HG02981 (cell line): ENCODE results near the gene SMAP1.

ENCODE experiments used
- ATAC-seq: cut with Tn5 transposase; IDR thresholded peaks from one replicate; pipeline ENCODE4 v1.9.1; 2021; ENCODE audit warnings: mild to moderate bottlenecking, moderate library complexity; ENCODE audit not compliant: unreplicated experiment

The SMAP1 gene

GRCh38 chr6:70680396-70680795 is 12.7 kb downstream of the SMAP1 start:
- no peak for ATAC-seq

DNA sequence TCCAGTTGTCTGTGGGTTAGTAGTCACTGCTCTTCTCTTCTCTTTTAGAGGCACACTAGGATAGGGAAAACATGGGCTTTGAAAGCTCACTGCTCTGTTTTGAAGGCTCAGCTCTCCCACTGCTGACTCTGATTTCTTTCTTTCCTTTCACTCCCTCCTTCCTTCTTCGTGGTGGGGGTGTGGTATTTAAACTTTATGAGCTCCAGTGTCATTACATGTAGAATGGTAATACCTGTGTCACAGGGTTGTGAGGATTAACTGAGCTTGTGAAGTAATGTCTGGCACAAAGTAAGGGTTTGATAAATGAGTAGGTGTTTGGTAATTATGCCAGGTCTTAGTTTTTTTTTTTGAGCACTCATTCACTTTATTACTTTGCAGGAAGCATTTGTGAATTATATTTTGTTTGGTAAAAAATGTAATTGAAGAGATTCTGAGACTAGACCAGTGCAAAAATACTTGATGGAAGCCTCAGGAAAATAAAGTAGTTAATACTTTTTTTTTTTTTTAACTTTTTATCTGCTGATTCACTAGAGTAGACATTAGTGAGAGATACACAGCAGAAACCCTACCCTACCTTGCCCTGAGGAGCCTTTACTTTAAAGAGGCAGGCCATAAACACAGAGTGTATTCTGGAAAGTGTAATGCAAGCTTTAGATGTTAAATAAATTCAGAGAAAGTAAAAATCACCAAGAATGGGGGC is 17.3 kb downstream of the SMAP1 start:
- ATAC-seq = no peak

DNA sequence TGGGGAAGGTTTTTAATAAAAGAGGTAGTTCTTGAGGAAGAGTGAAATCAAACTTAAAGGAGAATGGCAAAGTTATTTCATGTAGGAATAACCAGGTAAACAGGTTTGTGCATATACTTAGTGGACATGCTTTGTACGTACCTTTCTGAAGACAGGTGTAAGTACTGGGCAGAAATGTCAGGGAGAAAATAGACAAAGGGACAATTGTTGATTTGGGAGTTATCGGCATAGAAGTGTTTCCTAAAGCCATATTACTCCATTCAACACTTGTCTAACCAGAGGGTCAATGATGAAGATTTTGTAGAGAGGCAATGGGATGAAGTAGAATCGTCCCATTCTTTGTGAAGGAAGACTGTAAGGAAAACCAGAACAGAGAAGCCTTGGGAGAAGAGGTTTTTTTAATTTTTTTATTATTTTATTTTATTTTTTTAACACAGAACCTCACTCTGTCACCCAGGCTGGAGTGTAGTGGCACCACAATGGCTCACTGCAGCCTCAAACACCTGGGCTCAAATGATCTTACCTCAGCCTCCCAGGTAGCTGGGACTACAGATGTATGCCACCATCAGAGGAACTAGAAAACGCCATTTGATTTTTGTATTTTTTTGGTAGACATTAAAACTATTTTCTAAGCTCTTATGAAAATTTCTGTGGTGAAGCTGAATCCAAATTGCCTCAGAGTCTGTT is 18.0 kb downstream of the SMAP1 start:
- no peak for ATAC-seq

- no peak for ATAC-seq
These were observed 19.0 kb downstream of the SMAP1 start for GRCh38 chr6:70686548-70687133.

- ATAC-seq = no peak
These were observed 26.2 kb downstream of the SMAP1 start for GRCh38 chr6:70693887-70694286.

GRCh38 chr6:70694371-70694770 is 26.7 kb downstream of the SMAP1 start:
- no peak for ATAC-seq

- ATAC-seq = no peak
These were observed 33.5 kb downstream of the SMAP1 start for GRCh38 chr6:70700922-70701876.

GRCh38 chr6:70705772-70706171 is 38.1 kb downstream of the SMAP1 start:
- ATAC-seq = no peak

DNA sequence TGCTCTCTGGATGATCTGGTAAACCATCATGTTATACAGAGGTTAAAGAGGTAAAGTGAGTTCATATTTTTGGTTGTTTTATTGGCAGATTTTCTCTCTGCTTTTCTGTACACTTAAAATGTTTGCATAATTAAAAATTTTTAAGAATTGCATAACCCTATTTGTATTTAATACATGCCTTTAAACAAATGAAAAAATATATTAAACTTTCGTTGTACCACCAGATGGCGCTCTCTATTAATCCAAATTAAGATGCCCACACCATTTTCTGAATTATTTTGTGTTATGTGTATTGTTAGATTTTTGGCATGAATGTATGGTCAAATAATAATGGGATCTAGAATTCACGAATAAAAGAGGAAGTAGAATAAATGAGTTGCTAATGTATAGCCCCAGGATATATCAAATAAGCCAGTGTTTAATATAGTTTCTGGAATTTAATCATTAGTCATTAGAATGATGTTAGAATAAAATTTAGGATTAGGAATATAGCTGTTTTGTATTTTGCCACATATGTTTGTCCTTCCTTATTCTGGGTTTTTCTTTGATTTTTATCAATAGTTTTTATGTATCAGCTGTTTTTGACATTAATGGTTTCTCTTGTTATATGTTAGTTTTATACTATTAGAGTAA is 38.9 kb downstream of the SMAP1 start:
- no peak for ATAC-seq

DNA sequence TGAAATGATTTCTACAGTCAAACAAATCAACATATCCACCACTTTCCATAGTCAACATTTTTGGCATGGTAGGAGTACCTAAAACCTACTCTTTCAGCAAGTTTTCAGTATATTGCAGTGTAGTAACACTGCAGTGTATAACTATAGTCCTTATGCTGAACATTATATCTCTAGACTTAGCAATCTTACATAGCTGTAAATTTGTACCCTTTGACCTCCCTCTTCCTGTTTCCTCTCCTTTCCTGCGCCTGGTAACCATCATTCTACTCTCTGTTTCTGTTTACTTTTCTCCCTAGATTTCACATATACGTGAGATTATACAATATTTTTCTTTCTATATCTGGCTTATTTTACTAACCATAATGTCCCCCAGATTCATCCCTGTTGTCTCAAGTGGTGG is 40.2 kb downstream of the SMAP1 start:
- ATAC-seq = no peak

DNA sequence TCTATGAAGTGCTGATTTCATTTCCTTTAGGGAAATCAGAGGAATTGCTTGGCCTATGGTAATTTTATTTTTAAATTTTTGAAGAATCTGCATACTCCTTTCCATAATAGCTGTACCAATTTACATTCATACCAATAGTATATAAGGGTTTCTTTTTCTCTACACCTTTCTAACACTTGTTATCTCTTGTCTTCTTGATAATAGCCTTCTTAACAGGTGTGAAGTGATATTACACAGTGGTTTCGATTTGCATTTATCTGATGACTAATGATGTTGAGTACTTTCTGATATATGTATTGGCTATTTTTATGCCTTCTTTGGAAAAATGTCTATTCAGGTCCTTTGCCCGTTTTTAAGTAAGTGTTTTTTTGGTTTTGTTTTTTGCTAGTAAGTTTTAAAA is 40.8 kb downstream of the SMAP1 start:
- no peak for ATAC-seq

GRCh38 chr6:70709826-70710225 is 42.1 kb downstream of the SMAP1 start:
- no peak for ATAC-seq

GRCh38 chr6:70714716-70715257 is 47.1 kb downstream of the SMAP1 start:
- no peak for ATAC-seq

DNA sequence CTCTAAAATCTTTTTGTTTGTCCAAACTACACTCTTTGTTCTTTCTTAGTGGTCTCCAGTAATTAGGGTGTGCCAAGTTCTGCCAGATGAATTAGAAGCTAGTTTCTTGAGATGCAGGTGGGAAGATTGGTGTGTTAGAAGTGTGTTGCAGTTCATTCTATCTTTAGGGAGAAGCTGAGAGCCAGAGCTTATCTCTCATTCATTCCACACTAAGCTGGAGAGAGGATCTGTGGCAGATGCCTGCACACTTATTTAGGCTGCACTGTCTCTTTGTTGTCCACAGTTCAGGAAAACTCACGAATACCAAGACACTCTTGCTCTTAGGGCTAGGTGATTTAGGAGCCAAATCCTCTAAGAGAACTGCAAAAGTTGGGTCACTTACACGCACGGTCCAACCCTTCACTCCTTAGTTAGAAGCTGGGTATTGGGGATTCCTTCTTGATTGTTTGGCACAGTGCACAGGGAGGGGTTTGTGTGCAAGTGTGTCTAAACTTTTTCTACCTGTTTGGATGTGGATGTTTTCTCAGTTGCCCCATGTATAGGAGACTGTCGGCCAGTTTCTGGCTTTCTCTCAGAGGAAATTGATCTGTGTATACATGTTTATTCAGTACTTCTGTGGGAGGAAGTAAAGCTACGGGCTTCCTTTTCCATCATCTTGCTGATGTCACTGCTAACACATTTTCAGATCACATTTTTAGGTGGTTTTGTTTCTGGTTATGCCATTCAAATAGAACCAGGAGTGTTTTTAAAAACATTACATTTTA is 49.5 kb downstream of the SMAP1 start:
- ATAC-seq = no peak

- ATAC-seq = no peak
These were observed 56.8 kb downstream of the SMAP1 start for GRCh38 chr6:70724524-70724923.

- ATAC-seq = no peak
These were observed 58.2 kb downstream of the SMAP1 start for GRCh38 chr6:70725817-70726415.

GRCh38 chr6:70734381-70734780 is 66.7 kb downstream of the SMAP1 start:
- ATAC-seq = no peak

GRCh38 chr6:70734979-70735378 is 67.3 kb downstream of the SMAP1 start:
- ATAC-seq = no peak

DNA sequence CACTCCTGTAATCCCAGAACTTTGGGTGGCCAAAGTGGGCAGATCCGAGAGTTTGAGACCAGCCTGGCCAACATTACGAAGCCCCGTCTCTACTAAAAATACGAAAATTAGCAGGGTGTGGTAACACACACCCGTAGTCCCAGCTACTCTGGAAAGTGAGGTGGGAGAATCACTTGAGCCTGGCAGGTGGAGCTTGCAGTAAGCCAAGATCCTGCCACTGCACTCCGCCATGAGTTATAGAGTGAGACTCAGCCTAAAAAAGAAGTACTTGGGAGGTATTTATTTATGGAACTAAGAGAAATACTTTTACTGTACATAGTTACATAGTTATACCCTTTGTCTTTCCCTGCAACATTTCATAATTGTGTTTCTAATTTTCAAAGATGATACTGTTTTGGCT is 67.8 kb downstream of the SMAP1 start:
- ATAC-seq = no peak
